NCI-H510A treated with DMSO at 0.1 percent for 48 hours (cell line): ENCODE data around the gene POU3F2.

Source experiments
- DNase-seq: peaks from one replicate; lab custom pipeline; 2025; lab: John Stamatoyannopoulos, UW

The POU3F2 gene

DNA sequence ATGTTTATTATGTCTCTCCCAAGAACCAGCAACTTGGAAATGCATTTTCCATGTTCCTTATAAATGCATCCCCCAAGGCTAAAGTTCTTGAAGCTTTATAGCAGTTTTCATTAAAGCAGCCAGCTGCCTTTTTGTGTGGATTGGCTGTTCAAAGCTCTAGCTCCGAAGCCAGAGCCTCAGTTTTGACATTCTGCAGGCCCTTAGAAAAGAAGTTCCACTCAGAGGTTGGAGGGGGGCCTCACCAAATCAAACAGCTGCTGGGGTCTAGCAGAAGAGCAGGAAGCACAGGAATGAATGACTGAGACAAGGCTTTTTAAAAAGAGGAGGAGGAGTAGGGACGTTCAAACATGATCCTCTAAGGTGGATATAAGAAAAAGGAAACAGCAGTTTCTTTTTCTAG, 4.2 kb upstream of the POU3F2 start:
- no peak for DNase-seq

DNA sequence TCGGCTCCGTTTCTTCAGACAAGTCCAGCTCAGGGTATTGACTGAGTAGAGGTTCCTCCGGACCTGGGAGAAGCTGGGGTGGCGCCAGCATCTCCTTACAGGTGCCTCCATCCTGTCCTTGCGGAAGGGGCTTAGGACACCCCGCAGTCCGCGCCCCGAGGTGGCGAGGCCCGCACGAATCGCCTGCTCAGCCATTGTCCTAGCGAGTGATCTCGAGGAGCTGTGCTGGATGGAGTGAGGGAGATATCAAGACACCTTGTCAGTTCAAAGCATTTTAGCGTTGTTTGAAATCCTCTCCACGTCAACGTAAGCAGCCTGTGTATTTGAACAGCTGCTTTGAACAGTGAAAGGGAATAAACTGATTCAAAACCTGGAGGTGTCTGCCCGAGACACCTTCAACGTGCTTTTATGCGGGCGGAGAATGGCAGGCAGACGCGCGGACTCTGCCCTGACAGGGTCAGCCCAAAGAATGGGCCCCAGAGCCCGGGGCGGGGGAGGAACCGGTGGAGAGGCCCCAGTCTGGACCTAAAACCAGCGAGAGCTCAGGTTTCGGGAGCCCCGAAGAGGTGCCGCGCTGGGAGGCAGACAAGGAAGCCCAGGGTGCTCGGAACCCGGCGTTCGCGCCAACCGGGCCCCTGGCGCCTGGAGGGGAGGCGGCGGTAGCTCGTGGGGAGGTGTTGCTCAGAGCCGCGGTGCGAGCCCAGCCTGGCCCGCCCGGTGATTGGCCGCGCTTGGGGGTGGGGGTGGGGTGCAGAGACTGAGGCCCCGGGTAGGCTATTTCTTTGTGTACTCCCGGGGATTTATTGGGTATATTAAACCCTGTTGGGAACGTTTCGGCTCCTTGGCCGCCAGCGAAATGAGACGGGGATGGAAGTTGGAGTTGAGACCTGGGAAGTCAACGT, 3.1 kb upstream of the POU3F2 start:
- peak; percentile 33 for DNase-seq

DNA sequence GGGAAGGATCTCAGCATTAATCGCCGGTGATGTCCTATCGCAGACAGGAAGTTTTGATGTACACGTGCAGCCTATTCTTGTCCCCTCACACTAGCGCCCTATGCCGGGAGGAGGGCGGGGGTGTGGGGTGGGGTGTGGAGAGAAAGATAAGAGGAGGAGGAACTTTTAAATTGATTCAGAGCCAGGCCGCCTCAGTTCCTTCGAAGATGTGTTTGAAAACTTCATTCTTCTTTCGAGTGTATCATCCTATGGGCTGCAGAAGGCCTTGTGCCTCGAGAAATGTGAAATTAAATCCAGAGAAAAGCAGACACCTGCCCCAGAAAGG, 2.5 kb upstream of the POU3F2 start:
- no peak for DNase-seq

DNA sequence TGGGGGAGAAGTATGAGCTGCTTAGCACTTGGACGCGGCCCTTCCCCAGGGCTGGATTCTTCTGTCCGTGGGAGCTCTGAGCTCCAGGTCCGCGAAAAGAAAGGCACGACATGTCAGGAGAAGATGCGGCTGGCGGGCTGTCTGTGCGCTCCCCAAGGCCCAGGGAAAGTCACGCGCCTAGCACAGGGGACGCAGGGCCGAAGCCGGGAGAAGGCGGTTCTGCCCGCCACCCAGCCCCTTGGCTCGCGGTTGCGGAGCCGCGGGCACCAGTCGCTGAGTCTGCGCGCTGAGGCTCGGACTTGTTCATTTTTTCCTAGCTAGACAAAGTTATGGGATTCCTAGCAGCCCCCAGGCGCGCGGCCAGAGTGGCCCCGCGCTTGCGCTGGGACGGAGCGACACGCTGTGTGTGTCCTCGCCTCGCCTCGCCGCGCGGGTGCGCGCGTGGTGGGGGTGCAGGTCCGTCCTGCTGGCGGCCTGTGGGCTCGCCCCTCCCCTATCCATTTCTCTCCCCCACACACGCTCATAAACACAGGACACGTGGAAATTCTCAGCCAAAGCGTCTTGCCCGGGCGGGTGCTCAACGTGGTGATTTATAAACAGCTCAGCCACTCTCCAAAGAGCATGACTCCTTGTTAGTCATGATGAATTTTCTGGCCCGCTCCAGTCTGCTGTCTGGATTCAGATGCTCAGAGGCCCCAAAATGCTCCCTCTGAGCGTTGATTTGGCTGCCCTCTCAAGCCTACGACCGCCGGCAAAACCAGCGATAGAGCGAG, 1.9 kb upstream of the POU3F2 start:
- DNase-seq = no peak

DNA sequence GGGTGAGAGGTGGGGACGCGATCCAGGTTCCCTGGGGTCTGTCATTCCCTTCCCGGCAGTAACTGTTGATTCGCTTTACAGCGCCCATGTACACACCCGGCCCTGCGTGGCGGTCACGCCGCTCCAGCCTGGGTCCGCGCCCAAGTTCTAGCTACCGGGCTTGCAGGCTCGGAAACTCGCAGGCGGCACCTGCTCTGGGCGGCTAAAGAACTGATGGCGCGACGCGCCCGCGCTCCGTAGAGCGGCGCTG, 1.4 kb upstream of the POU3F2 start:
- no peak for DNase-seq

DNA sequence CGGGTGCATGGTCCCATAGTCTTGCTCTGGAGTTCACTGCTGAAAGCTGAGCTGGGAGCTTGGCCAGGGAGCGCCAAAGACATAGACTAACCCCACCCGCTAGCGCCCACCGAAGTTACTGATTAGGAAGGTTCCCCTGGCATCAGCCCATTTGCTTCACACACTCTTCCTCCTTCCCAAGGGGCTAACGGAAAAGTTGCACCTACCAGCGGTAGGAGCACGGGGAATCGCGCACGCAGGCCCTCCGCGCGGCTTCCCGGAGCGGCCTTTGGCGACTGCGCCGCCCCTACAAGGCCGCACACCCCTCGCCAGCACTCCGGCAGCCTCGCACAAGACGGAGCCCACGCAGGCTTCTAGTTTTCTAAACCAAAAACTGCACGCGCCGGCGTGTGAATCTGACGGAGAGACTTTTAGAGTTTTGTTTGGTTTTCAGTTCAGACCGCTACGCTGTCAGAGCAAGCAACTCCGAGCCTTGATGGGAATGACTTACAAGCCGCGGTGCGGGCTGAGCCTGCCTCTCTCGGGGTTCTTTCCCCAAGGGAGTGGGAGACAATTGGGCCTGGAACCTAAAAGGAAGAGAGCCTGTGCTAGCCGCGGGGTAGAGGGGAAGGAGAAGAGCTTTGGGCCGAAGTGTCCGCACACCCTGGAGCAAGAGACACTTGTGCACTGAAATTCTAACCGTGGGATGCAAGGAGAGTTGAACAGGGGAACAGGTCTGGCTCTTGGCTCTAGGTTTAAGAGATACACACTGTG, 891 bp upstream of the POU3F2 start:
- DNase-seq = peak; percentile 45

DNA sequence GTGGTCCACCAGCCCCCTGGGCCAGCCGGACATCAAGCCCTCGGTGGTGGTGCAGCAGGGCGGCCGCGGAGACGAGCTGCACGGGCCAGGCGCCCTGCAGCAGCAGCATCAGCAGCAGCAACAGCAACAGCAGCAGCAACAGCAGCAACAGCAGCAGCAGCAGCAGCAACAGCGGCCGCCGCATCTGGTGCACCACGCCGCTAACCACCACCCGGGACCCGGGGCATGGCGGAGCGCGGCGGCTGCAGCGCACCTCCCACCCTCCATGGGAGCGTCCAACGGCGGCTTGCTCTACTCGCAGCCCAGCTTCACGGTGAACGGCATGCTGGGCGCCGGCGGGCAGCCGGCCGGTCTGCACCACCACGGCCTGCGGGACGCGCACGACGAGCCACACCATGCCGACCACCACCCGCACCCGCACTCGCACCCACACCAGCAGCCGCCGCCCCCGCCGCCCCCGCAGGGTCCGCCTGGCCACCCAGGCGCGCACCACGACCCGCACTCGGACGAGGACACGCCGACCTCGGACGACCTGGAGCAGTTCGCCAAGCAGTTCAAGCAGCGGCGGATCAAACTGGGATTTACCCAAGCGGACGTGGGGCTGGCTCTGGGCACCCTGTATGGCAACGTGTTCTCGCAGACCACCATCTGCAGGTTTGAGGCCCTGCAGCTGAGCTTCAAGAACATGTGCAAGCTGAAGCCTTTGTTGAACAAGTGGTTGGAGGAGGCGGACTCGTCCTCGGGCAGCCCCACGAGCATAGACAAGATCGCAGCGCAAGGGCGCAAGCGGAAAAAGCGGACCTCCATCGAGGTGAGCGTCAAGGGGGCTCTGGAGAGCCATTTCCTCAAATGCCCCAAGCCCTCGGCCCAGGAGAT, 1.0 kb downstream of the POU3F2 start:
- DNase-seq = no peak

DNA sequence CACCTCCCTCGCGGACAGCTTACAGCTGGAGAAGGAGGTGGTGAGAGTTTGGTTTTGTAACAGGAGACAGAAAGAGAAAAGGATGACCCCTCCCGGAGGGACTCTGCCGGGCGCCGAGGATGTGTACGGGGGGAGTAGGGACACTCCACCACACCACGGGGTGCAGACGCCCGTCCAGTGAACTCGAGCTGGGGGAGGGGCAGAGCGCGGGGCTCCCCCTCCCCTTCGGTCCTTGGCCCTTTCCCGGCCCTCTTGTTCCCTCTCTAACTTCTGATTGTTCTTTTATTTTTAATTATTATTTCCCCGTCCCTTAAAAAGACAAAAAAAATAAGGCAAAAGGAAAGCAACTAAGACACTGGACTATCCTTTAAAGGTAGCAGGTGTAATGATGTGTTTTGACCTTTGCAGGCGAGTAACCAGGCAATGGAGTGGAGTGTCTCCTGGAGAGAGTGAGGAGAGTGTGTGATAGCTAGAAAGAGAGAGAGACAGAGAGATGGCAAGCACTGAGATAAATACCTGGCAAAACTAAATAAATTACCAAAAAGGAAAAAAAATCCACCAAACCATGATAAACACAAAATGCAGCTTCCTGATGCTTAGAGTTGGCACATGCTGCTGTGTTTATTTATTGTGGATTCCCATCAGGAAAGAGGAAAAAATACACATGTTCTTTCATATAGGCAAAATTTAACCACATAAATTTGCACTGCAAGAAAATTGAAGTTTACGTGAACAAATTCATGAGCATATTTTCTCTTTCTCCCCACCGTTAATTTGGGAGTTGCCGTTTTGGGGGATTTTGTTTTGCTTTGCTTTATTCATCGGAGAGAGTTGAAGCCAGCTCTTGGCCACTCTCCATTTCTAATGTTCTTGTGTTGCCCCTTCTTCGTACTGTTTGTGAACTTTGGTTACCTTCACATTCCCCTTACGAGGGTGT, 1.9 kb downstream of the POU3F2 start:
- DNase-seq = peak; percentile 48

DNA sequence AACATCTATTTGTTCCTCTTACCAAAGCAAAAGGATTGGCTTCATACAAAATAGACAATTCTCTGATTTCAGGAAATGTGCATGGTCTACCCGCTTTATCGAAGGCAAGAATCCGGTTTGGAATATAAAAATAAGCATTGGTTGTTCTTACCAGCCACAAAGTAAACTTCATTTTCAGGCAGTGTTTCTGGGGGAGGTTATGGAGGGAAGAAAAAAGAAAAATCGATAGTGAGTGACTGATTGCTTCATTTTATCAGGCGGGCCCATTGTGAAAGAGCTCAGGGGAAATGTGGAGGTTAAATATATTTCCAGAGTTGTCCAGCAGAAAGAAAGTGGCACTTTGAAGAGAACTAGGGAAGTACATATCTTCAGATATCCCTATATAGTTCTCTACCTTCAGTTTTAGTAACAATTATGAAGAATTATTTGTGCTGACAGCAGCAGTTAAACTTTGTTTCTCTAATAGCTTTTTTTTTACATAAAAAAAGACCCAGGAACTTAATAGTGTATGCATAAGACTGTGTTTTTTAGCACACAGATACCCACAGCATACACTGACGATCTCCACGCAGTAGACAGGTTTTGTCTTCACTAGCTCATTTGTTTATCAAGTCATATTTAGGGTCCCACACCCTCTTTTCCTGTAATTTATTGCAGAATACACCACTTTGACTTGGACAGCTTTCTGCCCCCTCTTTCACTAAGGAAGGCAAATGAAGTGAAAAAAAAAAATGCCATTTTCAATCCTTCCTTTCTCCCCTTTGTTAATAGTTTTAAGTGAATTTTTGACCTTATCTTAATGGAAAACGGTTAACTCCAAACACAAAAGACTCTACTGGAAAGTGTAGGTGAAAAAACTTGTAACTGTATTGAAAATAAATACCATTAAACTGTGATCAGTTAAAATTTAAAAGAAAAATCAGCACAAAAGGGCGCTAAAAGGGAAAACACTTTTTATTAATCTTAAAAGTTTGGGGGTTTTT, 2.9 kb downstream of the POU3F2 start:
- DNase-seq = no peak

DNA sequence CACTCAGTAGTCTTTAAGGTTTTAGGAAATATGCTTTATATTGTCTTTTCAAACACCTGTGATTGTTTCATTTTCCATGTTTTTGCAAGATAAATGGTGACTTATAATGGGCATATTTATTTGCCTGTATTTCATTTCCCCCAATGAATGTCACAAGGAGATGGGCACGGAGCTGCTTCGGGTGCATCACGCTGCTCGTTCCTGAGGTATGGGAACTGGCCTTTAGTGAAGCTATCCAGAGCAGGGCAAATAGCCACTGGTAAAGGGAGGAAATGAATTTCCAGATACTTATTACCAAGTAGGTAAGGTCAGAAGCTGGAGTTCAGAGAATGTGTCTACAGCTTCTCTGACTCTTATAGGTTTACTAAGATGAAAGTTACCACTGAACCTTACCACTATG, 3.7 kb downstream of the POU3F2 start:
- peak; percentile 7 for DNase-seq

DNA sequence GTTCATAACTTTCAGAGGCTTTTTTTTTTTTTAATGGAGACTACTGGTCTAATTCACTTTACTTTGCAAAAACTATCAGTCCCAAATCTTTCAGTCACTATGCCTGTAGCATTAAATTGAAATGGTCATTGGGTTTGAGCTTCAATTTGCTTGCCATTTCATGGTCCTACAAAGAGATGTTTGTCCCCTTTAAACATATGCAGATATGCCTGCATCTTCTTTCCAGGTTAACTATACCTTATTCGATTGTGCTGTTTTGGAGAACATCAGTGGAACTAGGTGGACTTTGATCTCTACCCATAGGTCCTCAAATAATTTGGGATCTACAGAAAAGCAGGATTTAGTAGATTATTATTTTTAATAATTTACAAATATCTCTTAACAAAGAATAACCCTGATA, 4.6 kb downstream of the POU3F2 start:
- no peak for DNase-seq

DNA sequence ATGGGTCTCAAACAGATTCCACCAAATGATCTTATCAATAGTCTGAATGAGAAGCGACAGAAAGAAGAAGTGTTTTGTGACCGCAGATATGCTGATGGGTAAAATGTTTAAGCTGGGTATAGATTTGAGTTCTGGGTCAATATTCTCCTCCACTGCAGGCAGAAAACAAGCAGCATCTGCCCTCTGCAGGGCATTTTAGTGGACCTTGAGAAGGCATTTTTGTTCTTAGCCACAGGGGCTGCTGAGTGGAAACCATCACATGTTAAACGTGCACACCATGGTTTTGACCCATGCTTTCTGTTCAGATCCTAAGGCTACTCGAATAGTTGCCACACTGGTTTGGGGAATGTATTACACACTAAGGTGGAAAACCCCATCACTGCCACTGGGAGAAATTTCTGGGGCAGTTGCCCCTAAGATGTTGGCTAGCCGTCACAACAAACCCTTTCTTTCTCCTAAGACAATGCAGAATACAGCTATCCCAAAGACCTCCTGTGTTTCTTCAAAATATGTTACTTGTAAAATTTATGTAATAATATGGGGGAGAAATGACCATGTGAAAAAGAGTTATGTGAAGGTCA, 5.5 kb downstream of the POU3F2 start:
- no peak for DNase-seq

DNA sequence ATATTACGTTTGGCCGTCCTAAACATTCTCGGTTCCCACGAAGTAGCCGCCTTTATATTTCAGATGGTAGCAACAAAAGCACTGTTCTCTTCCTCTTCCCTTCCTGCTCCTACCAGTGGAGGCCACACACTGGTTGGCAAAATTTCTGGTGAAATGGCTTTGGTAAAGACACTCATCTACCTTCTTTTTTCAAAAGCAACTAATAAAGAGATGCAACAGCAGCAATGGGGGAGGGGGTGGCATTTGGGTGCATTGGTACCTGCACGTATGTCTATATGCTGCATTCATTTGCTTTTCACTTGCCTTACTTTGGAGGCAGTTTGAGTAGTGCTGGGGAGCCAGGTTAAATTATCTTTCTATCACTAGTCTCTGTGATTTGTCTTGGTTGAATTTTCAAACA, 6.0 kb downstream of the POU3F2 start:
- DNase-seq = no peak

DNA sequence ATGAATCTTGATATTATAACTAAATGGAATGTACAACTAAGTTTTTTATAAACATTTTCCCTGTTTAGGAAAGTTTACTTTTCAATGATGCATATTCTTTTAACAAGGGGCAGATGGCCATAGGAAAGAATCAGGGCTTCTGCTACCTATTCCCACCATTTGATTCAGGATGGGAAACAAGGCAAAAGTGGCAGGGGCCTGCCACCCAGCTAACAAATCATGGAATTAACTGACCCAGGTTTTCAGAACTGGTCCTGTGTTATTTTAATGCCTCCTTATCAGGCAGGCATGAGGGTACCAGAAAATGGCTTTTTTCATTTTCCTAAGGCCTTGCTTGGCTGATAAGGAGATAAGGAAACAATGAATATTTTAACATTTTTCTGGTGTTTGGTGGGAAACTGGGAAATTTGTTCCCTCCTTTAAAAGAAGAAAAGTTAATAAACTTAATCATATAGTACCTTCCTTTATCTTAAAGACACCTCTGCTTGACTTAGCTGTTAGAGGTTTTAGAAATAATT, 6.7 kb downstream of the POU3F2 start:
- DNase-seq = no peak

DNA sequence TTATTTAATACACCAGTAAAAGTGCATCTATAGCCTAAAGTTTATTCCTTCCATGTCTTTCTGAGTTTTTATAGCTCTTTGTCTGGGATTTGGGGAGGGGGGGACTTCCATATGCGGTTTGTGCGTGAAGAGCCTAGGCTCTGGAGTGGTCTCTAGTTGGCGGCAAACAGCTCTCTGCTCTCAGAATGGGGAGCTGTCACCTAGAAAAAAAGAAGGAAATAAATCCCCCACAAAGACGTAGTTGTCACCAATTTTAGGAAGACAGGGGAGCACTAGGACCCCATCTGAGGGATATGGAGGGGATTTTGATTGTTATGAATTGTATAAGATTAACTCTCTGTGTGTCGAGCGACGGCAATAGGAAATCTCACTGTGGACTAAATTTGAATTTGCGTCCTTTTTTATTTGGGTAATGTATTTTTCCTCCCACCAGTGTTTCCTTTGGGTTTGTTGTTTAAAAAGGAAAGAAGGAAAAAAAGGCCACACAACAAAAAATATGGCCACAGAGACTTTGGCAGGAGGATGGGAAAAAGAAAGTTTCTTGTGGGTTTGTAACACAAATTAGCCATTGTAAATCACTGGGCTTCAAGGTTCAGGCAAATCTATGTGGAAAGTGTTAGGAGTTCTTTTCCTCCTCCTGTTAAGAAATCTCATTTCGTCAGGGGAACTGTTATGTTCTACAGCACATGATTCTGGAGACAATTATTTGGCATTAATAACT, 7.4 kb downstream of the POU3F2 start:
- no peak for DNase-seq

DNA sequence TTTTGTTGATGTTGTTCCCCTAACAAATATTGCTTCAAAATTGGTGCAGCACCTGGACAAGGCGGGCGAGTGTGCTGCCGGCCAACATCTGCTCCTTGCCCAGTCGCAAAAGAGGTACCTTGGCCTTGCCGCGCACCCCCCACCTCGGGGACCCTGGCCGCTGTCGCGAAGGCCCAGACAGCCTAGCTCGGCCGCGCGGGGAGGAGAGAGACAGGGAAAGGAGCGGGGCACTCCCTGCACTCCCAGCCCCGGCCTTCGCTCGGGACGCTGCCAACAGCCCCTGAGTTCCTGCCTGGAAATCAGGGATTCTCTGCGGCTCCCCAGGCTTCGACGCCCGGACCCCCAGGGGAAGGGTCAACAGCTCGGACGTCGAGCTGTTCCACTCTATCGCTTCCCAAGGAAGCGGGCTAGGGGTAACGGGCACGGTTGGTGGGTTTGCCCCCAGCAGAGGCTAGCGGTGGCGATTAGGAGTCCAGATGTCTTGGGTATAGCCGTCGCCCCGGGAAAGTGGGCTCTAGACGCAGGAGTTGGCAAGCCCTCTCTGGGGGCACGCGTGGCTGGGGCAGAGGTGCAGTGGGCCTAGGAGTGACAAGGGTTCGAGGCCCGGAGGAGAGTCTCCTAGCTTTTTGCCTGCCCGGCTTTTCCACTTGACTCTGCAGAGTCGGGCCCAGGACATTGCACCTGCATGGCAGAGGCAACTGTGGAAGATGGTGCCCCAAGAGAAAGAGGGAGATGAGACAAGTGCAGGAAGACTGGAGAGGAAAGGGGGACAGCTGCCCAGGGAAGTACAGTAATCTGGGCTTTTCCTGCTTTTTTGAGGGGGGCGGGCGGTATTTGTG, 8.2 kb downstream of the POU3F2 start:
- no peak for DNase-seq
